ENCODE data around the gene FAM200C.

FAM200C gene

DNA sequence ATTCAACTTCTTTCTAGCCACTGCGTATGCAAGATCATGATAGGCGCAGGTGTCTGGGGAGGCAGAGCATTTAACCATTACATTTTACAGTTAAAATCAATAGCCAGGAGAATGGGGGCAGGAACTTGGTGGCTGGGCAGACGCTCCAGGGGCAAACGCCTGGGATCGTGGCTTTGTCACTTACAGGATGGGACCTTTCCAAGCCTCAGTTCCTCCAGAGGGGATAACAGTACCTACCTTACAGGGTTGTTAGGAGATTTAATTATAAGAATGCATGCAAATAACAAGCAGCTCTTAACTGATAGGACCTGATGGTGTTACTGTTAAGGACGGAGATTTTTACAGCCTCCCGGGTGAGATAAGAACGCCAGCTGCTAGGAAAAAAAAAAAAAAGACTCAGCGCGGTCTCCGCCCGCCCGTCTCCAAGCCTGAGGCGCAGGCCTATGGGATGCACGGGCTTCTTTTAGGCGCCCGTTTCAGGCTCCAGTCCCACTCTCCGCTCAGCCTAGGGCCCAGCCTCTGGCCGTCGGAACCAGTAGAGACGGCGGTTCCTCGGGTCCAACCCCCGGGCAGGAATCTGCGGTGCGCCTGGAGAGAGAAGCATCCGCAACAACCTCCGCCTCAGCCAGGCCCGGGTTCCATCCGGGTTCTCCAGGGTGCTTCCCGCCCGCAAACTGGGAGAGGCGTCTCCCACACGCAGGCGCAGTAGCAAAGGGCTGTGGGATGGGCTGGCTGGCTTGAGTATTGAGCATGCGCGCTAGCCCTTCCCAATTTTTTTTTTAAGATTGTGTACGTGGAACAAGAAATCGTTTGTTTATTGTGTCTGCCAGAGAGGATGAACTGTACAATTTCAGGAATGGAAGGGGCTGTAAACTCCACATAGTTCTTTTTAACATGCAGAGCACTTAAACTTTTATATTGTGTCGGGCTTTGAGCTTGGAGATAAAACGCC lies at the start of gene FAM200C:
Gene FAM200C (minus strand): TSS at position 653 of the 952 bp plus-strand sequence. CDS start 4,564 bp downstream, outside the sequence.
- TF ChIP-seq, protein P1, sequence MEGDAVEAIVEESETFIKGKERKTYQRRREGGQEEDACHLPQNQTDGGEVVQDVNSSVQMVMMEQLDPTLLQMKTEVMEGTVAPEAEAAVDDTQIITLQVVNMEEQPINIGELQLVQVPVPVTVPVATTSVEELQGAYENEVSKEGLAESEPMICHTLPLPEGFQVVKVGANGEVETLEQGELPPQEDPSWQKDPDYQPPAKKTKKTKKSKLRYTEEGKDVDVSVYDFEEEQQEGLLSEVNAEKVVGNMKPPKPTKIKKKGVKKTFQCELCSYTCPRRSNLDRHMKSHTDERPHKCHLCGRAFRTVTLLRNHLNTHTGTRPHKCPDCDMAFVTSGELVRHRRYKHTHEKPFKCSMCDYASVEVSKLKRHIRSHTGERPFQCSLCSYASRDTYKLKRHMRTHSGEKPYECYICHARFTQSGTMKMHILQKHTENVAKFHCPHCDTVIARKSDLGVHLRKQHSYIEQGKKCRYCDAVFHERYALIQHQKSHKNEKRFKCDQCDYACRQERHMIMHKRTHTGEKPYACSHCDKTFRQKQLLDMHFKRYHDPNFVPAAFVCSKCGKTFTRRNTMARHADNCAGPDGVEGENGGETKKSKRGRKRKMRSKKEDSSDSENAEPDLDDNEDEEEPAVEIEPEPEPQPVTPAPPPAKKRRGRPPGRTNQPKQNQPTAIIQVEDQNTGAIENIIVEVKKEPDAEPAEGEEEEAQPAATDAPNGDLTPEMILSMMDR (conservative IDR thresholded peaks at IDR 0.05; ENCODE audit: low read depth, low read length) = no peak
- Histone ChIP-seq H3K79me2 (ENCODE audit: insufficient read depth, low read depth) (no peaks in the 10 kb centered on the region), H3K4me2 (peak within 1 kb of the TSS; percentile 91), H3K4me1 (ENCODE audit: low read depth, poor library complexity, severe bottlenecking) (peaks cover 6% of the 10 kb centered on the region), H3K27me3 (ENCODE audit: insufficient read depth, low read depth) (no peaks in the 10 kb centered on the region), H4K20me1 (ENCODE audit: insufficient read depth) (no peaks in the 10 kb centered on the region), H3K4me3 (IDR thresholded peaks at IDR 0.05; ENCODE audit: insufficient read depth, low read depth, low read length) (no peak within 1 kb of the TSS), H3K27ac (peak within 1 kb of the TSS; percentile 42; the same call in 1 of the 2 replicates), H2AFZ (ENCODE audit: low read depth) (peak within 1 kb of the TSS; percentile 81), H3K36me3 (ENCODE audit: insufficient read depth) (no peaks in the 10 kb centered on the region), H3K9ac (peak within 1 kb of the TSS; percentile 75)

DNA sequence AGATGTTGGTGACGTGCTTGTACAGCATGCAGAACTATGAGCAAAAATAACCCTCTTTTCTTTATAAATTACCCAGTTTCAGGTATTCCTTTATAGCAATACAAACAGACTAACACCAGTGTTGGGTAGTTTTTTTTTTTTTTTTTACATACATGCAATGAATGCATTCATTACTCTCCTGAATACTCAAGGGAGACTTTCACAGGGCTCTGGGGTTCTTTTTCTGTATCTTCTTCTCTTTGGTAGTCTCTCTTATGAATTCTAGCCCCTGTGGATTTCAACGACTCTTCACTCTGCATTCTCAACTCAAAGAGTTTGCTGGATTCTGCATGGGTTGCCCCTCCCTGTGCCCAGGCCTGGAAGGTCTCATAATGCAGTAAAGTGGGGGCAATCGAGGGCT lies 49.6 kb upstream of the FAM200C start:
- no peaks in the 10 kb centered on the region for H3K79me2 ChIP-seq (ENCODE audit: insufficient read depth, low read depth)
- H2AFZ ChIP-seq (ENCODE audit: low read depth) = no peak overlapping the region
- no peaks in the 10 kb centered on the region for H3K36me3 ChIP-seq (ENCODE audit: insufficient read depth)
- H3K4me2 ChIP-seq = no peak overlapping the region
- no peak overlapping the region for H3K27ac ChIP-seq
- H3K4me3 ChIP-seq (IDR thresholded peaks at IDR 0.05; ENCODE audit: insufficient read depth, low read depth, low read length) = no peak overlapping the region
- TF ChIP-seq, protein P1 (conservative IDR thresholded peaks at IDR 0.05; ENCODE audit: low read depth, low read length) = no peak
- H3K27me3 ChIP-seq (ENCODE audit: insufficient read depth, low read depth) = no peaks in the 10 kb centered on the region
- no peaks in the 10 kb centered on the region for H4K20me1 ChIP-seq (ENCODE audit: insufficient read depth)
- H3K9ac ChIP-seq = no peak overlapping the region
- H3K4me1 ChIP-seq (ENCODE audit: low read depth, poor library complexity, severe bottlenecking) = no peaks in the 10 kb centered on the region

DNA sequence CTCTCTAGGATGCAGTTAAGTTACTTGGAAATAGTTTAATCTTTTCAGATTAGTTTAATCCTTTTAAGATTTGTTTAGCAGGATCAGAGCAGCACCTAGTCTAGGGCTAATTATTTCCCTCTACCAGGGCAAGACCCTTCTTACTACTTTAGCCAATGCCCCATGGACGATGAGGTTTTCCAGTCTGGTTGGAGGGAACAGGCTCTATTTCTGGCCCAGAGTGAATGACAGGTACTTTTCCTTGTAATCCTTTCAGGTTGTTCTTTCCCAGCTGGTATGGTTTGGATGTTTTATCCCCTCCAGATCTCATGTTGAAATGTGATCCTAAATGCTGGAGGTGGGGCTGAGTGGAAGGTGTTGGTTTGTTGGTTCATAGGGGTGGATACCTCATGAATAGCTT lies 49.0 kb upstream of the FAM200C start:
- Histone ChIP-seq H3K36me3 (ENCODE audit: insufficient read depth) (no peaks in the 10 kb centered on the region), H3K79me2 (ENCODE audit: insufficient read depth, low read depth) (no peaks in the 10 kb centered on the region), H3K27ac (no peak overlapping the region), H3K4me2 (no peak overlapping the region), H3K4me3 (IDR thresholded peaks at IDR 0.05; ENCODE audit: insufficient read depth, low read depth, low read length) (no peak overlapping the region), H3K9ac (no peak overlapping the region), H4K20me1 (ENCODE audit: insufficient read depth) (no peaks in the 10 kb centered on the region), H3K27me3 (ENCODE audit: insufficient read depth, low read depth) (no peaks in the 10 kb centered on the region), H3K4me1 (ENCODE audit: low read depth, poor library complexity, severe bottlenecking) (no peaks in the 10 kb centered on the region), H2AFZ (ENCODE audit: low read depth) (no peak overlapping the region)
- TF ChIP-seq, protein P1 (conservative IDR thresholded peaks at IDR 0.05; ENCODE audit: low read depth, low read length) = no peak

DNA sequence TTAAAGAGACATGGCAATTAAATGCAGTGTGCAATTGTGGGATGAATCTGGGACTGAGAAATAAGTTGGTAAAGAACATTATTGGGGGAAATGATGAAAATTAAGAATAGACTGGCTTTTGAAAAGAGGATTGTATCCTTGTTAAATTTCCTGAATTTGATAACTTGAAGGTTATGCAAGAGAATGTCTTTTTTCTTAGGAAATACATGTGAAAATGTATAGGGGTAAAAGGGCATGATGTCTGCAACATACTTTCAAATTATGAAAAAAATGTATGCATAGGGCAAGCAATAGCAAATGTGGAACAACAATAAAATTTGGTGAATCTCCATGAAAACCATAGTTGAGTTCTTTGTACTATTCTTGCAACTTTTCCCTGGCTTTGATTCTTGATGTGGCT lies 45.9 kb upstream of the FAM200C start:
- Histone ChIP-seq H3K36me3 (ENCODE audit: insufficient read depth) (no peaks in the 10 kb centered on the region), H3K27ac (no peak overlapping the region)
- TF ChIP-seq, protein P1 (conservative IDR thresholded peaks at IDR 0.05; ENCODE audit: low read depth, low read length) = no peak

More for the DNA sequence above, 45.9 kb upstream of the FAM200C start:
- Histone ChIP-seq H3K79me2 (ENCODE audit: insufficient read depth, low read depth) (no peaks in the 10 kb centered on the region), H4K20me1 (ENCODE audit: insufficient read depth) (no peaks in the 10 kb centered on the region), H3K4me1 (ENCODE audit: low read depth, poor library complexity, severe bottlenecking) (peaks cover 23% of the 10 kb centered on the region), H3K27me3 (ENCODE audit: insufficient read depth, low read depth) (no peaks in the 10 kb centered on the region), H3K4me3 (IDR thresholded peaks at IDR 0.05; ENCODE audit: insufficient read depth, low read depth, low read length) (no peak overlapping the region), H3K9ac (no peak overlapping the region), H3K4me2 (no peak overlapping the region), H2AFZ (ENCODE audit: low read depth) (no peak overlapping the region)
